ENCODE results near the gene LRCH2.
"Not testable (repeated sequence)": the region's sequence is repeated elsewhere in the genome, so short reads cannot be mapped to it uniquely, and the experiment has no call there.

Gene LRCH2, protein sequence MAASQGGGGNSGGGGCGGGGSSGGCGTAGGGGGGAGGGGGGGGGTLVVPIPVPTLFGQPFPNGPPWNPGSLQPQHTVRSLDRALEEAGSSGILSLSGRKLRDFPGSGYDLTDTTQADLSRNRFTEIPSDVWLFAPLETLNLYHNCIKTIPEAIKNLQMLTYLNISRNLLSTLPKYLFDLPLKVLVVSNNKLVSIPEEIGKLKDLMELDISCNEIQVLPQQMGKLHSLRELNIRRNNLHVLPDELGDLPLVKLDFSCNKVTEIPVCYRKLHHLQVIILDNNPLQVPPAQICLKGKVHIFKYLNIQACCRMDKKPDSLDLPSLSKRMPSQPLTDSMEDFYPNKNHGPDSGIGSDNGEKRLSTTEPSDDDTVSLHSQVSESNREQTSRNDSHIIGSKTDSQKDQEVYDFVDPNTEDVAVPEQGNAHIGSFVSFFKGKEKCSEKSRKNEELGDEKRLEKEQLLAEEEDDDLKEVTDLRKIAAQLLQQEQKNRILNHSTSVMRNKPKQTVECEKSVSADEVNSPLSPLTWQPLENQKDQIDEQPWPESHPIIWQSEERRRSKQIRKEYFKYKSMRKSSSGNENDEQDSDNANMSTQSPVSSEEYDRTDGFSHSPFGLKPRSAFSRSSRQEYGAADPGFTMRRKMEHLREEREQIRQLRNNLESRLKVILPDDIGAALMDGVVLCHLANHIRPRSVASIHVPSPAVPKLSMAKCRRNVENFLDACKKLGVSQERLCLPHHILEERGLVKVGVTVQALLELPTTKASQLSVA

DNA sequence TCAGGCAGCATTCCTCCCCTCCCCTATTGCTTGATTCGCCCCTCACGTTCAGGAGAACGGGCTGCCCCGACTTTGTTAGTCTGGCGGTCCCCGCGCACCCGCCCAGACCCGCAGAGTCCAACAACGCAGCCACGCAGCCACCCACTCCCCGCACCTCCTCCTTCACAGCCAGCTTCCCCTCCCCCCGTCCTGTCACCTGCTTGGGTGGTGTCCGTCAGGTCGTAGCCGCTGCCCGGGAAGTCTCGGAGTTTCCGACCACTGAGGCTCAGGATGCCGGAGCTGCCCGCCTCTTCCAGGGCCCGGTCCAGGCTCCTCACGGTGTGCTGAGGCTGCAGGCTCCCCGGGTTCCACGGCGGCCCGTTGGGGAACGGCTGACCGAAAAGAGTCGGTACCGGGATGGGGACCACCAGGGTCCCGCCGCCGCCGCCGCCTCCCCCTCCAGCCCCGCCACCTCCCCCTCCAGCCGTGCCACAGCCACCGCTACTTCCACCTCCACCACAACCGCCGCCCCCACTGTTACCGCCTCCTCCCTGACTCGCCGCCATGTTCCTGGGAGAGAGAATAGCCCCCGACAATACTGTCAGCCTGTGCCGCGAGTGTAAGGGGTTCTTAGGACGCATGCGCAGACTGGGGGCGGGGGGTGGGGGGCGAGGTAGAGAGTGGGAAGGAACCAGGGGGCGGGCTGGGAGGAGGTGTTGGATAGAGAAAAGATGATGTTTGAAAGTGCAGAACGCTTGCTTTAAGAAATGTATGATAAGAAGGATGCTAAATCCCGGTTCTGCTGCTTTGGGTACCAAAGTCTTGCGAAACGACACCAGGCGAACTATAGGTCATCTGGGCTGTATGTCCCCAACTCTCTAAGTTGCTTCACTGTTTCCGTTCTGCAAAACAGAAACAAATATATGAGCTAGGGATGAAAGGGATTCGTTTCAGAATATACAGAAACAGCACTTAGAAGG lies at the start of gene LRCH2:
Gene LRCH2, minus strand, starts transcription at position 600 of the 959 bp plus-strand sequence. Its CDS starts 55 bp downstream, at position 545.
- no peak for DNase-seq (ENCODE audit: low spot score)

- DNase-seq (ENCODE audit: low spot score) = no peak
Observed at GRCh38 chrX:115269051-115269683, 35.3 kb upstream of the LRCH2 start.

GRCh38 chrX:115268421-115268820 lies 34.5 kb upstream of the LRCH2 start:
- no peak for DNase-seq (ENCODE audit: low spot score)

GRCh38 chrX:115266300-115266699 lies 32.4 kb upstream of the LRCH2 start:
- DNase-seq (ENCODE audit: low spot score) = no peak

GRCh38 chrX:115264009-115264408 lies 30.1 kb upstream of the LRCH2 start:
- DNase-seq (ENCODE audit: low spot score) = no peak

DNA sequence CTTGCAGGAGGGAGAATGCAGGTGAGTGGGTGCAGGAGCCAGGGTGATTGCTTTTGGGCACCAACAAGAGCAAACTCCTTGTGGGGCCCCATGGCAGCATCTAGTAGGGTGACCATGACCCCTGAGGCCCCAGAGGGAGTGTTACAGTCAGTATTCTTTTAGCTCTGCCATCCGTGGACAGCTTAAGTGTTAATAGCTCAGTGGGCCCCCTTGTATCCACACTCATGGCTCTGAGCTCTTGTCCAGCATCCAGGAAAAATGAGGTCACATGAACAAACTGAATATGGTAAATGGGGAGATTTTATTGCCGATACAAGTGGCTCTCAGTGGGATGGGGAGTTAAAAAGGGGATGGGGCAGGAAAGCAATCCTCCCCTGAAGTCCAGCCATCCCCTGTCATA lies 27.3 kb upstream of the LRCH2 start:
- DNase-seq (ENCODE audit: low spot score) = no peak

DNA sequence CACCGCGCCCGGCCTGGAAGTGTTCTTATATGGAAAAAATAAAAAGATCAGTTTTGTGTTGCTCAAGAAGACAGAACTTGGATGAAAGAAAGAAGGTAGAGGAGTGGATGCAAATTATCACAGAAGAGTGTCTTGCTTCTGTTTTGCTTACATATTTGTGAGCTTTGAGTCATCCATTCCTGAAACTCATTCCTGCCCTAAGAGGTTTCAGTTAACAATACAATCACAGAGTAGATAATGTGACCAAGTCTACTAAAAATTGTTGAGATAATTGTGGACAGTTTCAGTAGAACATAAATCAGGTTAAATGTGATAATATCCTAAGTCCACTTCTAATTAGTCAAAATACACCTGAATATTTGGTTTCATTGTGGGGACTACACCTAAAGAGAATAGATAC lies 26.4 kb upstream of the LRCH2 start:
- no peak for DNase-seq (ENCODE audit: low spot score)

- DNase-seq (ENCODE audit: low spot score) = no peak
Observed at GRCh38 chrX:115259238-115259875, 25.5 kb upstream of the LRCH2 start.

DNA sequence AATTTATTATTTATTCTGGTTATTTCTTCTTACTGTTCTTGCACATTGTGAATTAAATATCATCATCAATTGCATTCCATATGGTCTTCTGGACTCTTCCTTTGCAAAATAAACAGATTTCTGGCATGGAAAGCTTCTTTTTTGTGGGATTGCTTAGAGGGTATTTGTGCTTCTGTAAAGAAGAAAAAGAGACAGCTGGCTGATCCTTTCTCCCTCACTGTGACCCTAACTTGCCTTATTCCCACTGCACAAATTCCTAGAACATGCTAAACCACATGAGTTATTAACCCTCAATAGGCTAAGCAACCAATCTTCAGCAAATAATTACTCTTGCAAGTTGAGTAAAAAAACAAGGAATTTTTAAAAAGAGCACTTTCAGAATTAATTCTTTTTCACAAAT lies 23.8 kb upstream of the LRCH2 start:
- DNase-seq (ENCODE audit: low spot score) = no peak

DNA sequence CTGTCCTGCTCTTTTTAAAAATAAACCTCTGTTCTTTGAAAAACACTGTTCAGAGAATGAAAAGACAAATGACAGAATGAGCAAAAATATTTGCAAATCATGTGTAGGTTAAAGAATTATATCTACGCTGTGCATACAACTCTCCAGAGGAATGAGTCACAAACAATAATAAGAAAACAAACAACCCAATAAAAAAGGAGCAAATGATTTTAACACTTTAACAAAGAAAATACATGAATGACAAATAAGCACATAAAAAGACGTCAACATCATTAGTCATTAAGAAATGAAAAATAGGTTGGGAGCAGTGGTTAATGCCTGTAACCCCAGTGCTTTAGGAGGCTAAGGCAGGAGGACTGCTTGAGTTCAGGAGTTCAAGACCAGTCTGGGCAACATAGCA lies 21.1 kb upstream of the LRCH2 start:
- DNase-seq (ENCODE audit: low spot score) = no peak

DNA sequence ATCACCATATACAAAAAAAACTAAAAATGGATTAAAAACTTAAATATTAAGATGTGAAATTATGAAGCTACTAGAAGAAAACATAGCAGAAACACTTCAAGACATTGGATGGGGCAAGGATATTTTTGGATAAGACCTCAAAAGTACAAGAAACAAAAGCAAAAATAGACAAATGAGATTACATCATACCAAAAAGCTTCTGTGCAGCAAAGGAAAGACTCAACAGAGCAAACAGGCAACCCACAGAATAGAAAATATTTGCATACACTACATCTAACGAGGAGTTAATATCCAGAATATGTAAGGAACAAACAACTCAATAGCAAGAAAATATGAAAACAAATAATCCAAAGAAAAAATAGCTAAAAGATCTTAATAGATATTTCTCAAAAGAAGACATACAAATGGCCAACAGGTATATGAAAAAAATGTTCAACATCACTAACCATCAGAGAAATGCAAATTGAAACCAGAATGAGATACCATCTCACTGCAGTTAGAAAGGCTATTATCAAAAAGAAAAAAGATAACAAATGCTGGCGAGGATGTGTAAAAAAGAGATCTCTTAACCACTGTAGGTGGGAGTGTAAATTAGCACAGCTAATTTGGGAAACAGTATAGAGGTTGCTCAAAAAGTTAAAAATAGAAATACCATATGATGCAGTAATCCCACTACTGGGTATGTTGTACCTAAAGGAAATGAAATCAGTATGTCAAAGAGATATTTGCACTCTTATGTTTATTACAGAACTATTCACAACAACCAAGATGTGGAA lies 17.8 kb upstream of the LRCH2 start:
- no peak for DNase-seq (ENCODE audit: low spot score)

DNA sequence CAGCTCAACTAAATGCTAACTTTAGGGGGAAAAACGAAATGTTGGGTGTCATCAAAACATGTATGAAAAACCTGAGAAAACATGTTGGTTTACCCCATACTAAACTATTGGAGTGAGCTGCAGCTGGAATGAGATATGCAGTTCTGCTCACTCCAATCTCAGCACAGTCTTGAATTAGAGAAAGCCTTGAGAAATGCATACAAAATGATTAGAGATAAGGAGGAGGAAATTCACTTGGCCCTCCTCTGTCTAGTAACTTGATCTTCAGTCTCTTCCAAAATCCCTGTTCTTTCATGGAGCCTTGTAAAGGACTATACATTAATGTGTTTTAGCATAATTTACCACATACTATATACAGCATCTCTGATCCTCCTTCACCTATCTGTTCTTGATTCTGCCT lies 3.2 kb upstream of the LRCH2 start:
- no peak for DNase-seq (ENCODE audit: low spot score)

DNA sequence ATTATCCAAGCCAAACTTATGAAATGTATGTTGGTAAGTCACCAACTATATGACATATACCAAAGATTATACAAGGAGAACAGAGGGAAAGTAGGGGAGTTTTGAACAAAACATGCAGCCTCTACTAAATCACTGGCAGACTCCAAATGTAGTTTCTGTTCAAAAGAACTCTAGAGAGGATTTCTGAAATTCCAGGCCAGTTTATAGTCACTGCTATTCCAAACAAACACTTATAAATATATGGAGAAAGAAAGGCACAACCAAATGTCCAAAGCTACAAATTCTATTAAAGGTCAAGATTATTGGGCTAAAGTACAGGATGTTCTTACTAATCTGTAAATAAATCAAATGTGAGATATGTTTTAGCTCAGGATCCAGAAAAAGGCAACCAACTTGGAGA lies 2.7 kb upstream of the LRCH2 start:
- DNase-seq (ENCODE audit: low spot score) = no peak

- DNase-seq (ENCODE audit: low spot score) = no peak
Observed at GRCh38 chrX:115234461-115234860, 565 bp upstream of the LRCH2 start.

GRCh38 chrX:115232933-115233496 lies 881 bp downstream of the LRCH2 start:
- DNase-seq (ENCODE audit: low spot score) = no peak

DNA sequence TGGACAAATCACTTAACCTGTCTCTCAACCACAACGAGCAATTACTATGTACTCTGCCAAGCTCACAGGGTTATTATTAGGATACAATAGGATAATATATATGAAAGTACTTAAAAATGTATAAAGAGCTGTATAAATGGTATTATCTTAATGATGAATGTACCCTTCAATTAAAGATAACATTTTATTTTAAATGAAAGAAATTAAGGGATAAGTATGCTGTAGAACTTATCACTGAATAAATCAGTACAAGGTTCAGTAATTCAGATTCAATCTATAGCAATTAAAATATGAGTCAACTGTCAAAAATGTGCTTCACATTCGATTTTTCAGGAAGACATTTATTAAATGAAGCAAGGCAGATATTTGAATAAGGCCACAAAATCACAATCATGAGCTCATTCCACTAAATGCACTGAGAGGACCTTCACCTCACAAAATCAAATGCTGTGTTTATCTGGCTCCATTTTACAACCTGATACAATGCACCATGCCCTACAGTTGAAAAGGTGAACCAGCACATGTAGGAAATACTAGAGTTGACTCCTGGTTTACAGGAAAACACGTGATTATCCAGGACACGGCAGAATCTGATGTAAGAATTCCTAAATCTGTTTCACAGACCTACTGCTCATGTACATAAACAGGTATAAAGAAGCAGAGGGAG lies 4.4 kb downstream of the LRCH2 start:
- DNase-seq (ENCODE audit: low spot score) = no peak

DNA sequence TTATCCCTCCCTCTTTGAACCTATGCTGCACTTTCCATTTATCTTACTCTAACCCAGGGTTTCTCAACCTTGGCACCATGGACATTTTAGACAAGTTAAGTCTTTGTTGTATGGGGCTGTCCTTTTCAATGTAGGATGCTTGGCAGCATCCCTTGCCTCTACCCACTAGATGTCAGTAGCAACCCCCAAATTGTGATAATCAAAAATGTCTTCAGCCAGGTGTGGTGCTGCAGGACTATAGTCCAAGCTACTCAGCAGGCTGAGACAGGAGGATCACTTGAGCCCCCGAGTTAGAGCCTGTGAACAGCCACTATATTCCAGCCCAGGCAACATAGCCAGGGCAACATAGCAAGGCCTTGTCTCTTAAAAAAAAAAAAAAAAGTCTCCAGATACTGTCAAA lies 7.0 kb downstream of the LRCH2 start:
- no peak for DNase-seq (ENCODE audit: low spot score)

DNA sequence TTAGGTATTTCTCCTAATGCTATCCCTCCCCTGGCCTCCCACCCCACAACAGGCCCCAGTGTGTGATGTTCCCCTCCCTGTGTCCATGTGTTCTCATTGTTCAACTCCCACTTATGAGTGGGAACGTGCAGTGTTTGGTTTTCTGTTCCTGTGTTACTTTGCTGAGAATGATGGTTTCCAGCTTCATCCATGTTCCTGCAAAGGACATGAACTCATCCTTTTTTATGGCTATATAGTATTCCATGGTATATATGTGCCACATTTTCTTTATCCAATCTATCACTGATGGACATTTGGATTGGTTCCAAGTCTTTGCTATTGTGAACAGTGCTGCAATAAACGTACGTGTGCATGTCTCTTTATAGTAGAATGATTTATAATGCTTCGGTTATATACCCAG lies 16.6 kb downstream of the LRCH2 start:
- not testable (repeated sequence) for DNase-seq (ENCODE audit: low spot score)

DNA sequence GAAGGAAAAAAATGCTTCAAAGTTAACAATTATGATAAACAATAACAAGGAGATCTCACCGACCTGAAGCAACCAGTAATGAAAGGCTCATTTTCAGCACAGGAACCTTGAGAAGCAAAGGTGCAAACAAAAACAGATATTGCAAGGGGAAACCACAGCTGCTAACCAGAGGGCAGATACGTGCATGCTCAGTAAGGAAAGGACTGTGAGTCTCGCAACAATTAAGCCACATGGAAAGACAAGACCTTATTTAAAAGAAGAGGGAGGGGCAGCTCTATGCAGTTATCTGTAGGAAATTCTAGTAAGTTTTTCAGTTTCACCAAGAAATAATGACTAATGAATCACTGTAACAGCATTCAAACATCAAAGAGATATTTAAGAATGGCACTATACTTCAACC lies 19.3 kb downstream of the LRCH2 start:
- DNase-seq (ENCODE audit: low spot score) = no peak

DNA sequence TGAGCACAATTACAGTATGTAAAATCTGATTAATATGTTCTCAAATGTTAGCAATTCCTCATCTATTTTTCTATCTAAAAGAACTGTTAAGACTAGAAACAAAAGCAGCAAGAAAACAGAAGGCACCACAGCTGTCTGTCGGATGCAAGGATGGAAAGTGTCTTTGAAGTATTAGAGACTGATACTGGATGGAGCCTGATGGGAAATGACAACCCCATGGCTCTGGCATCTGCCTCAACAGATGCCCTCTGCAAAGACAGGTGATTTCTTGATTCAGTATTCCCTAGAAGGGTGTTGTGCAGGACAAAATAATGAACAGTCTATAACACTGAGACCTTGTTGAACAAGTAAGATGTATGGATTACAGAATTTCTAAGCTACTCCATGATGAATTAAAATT lies 19.7 kb downstream of the LRCH2 start:
- no peak for DNase-seq (ENCODE audit: low spot score)

All from hematopoietic multipotent progenitor cell treated with erythropoietin and hydrocortisone succinate and interleukin-3 and kit ligand, for 17 days (in vitro differentiated cells).